ENCODE measurements around the gene NUP214.

- TF ChIP-seq CTCF (IDR thresholded peaks at IDR 0.05; ENCODE audit: insufficient read depth, low read length, poor library complexity, severe bottlenecking) (no peak), EZH2phosphoT487 (conservative IDR thresholded peaks at IDR 0.05; ENCODE audit: low read length) (no peak)
Measured at GRCh38 chr9:131254626-131255025, 129.2 kb downstream of the NUP214 start.

Data from SU-DHL-6 (cell line).